Measurements from ENCODE around the gene COL4A1.

- TF ChIP-seq EZH2 (IDR thresholded peaks at IDR 0.05; ENCODE audit: borderline replicate concordance, low read length) = no peak
- TF ChIP-seq CTCF (IDR thresholded peaks at IDR 0.05; ENCODE audit: low read length) = peak; percentile 36; the same call in 1 of the 2 replicates
Measured at GRCh38 chr13:110108348-110109139, 198.4 kb downstream of the COL4A1 start.

Measured in OCI-LY1 (cell line).